Fibroblast of skin of abdomen (primary cell): ENCODE data around the gene CPT1A.

Experiments
- DNase-seq: peaks from one replicate; pipeline ENCODE4 v3.0.0-alpha.2; 2013

CPT1A gene

GRCh38 chr11:68753300-68753699, 88.4 kb downstream of the CPT1A start:
- DNase-seq = no peak

GRCh38 chr11:68751331-68751856, 90.3 kb downstream of the CPT1A start, which contains the start of gene TESMIN:
TSS of gene TESMIN (minus strand) at chr11:68751520. CDS start at chr11:68750660, 860 bp downstream.
- peak; percentile 69 for DNase-seq

DNA sequence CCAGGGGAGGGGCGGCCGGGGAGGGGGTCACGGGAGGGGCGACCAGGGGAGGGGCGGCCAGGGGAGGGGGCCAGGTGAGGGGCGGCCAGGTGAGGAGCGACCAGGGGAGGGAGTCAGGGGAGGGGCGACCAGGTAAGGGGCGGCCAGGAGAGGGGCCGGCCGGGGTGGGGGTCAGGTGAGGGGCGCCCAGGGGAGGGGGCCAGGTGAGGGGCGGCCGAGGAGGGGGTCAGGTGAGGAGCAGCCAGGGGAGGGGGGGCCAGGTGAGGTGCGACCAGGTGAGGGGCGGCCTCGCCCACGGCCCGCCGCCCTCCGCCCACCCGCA, 90.8 kb downstream of the CPT1A start:
- no peak for DNase-seq

DNA sequence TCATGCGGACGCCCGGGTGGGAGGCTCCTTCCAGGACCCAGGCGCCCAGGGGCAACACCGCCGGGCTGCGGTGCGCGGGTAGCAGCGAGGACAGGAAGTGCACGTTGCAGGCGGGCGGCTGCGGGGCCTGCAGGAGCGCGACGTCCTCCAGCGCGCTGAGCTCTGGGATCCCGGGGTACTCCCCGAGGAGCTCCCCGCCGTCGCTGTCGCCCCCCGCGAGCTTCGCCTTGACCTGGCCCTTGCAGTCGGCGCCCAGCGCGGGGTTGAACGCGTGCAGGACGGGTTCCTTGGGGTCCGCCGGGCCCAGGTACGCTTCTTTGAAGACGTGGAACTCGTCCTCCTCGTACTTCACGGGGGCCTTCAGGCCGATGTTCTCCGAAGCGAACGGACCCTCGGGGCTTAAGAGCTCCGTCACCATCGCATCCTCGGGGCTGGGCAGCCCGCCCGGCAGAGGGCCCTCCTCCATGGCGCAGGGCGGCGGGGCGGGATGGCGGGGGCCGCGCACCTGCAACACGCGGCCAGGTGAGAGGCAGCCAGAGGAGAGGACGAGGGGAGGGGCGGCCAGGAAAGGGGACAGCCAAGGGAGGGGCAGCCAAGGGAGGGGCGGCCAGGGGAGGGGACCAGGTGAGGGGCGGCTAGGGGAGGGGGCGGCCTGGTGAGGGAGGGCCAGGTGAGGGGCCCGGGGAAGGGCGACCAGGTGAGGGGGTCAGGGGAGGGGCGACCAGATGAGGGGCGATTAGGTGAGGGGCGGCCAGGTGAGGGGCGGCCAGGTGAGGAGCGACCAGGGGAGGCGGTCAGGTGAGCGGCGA, 91.3 kb downstream of the CPT1A start:
- DNase-seq = no peak

DNA sequence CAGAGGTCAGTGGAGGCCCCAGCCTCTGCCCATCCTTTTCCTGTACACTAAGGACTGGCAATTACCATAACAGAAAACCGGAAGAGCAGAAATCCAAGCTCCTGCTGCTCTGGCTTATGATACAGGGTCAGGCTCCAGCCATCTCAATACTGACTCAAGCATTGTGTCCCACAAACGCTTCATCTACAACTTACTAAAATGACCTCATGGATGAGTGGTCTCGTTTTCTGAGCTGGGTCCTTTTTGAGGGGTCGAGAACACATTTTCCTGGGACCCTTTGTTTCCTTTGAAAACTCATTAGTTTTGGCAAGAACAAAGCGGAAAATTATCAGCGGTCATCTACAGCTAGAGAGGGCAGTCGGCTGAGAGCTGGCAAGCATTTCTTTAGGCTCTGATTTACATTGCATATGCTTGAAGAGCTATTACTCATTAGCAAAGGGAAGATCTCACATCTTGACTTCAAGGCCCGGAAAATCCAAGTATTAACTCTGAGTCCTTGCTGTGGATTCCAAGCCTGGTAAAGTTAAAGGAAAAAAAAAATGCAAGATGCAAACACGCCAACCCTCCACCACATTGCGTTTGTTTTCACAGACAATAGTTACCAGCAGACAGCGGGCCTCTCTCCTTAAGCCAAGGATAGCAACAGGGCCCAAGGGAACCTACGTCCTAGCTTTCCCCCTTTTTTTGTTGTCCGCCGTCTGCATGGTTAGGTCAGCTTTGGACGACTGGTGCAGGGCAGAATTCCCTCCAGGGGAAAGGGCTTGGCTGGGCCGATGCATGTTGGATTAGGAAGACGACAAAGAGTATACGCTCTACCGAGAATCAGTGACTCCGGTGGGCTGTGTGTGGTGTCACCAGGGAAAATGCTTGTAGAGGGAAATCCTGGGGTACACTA, 92.2 kb downstream of the CPT1A start:
- DNase-seq = peak; percentile 21

GRCh38 chr11:68748061-68748460, 93.7 kb downstream of the CPT1A start:
- no peak for DNase-seq

- no peak for DNase-seq
Measured at GRCh38 chr11:68743539-68743938, 98.2 kb downstream of the CPT1A start.

GRCh38 chr11:68741463-68741862, 100.3 kb downstream of the CPT1A start:
- DNase-seq = peak; percentile 51

- no peak for DNase-seq
Measured at GRCh38 chr11:68735646-68736045, 106.1 kb downstream of the CPT1A start.

GRCh38 chr11:68735125-68735524, 106.6 kb downstream of the CPT1A start:
- DNase-seq = no peak

DNA sequence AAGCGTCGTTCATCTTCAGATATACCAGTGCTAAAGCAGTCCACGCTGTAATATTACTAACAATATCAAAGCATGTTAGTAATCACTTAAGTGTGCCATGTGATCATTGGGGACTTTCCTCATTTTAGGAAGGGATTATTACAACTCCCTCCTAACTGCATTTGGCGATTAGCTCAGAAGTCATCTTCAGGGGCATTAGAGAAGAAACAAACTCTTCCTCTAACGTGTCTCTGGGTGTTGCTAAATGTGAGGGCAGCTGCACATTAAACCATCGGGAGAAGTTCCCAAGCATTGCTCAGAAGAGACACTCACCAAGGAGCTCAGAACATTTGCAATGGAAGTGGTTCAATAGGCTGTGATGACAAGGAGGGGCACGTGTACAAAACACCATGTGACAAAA, 107.6 kb downstream of the CPT1A start:
- no peak for DNase-seq

GRCh38 chr11:68727783-68728182, 113.9 kb downstream of the CPT1A start:
- DNase-seq = no peak

- no peak for DNase-seq
Measured at GRCh38 chr11:68724293-68724692, 117.4 kb downstream of the CPT1A start.

DNA sequence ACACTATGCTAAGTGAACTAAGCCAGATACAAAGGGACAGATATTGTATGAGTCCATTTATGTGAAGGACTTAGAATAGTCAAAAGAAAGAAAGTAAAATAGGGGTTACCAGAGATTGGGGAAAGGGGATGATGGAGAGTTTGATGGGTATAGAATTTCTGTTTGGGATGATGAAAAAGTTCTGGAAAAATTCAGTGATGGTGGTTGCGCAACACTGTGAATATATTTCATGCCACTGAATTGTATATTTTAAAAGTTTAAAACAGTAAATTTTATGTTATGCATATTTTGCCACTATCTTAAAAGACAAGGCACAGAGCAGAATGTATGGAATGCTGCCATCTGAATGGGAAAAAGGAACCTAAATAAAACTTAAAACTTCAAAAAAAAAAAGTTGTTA, 119.6 kb downstream of the CPT1A start:
- no peak for DNase-seq

DNA sequence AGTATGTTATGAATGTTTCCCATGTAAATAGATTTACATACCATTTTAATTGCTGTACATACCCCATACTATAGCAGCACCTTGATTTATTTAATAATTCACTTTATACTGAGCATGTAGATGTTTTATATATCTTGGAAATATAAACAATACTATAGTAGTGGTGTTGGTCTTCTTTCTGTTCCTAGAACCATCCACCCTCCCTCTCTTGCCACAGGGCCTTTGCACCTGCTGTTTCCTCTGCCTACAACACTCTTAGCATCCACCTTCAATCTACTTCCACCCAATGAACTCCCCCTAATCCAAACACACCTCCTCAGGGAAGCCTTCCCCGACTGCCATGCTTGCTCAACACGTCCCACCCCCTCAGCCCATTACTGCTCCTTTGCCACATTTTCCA, 120.6 kb downstream of the CPT1A start:
- DNase-seq = no peak

DNA sequence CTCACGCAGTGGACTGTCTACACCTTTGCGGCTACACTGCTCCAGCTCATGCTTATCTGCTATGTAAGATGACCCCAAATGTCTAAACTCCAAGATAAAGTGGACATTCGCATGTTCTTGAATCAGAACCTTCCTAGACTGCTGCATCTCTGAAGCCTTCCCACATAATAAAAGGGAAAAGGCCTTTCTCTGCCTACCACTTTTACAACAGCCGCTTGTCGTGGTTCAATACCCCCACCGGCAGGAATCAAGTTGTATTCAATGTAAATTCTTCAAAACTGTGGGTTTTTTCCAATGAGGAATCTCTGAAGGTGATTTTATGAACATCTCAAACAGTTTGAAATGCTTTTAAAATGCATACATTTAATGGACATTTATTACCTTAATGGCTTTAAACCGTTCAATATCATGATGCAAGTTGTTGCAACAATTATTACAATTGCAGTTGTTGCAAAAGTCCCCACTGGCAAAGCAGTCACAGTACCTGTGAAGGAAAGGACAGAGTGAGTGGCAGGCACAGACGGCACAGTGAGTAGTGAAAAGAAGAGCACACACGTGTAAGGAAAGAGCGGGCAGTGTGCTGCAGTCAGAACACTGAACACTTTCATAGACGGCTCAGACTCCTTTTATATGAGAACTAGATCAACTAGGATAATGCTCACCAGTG, 126.1 kb downstream of the CPT1A start:
- DNase-seq = no peak

GRCh38 chr11:68714060-68714856, 127.5 kb downstream of the CPT1A start:
- DNase-seq = no peak

GRCh38 chr11:68711114-68711513, 130.6 kb downstream of the CPT1A start:
- no peak for DNase-seq

- DNase-seq = no peak
Measured at GRCh38 chr11:68710409-68710808, 131.3 kb downstream of the CPT1A start.

- no peak for DNase-seq
Measured at GRCh38 chr11:68709062-68709461, 132.7 kb downstream of the CPT1A start.

GRCh38 chr11:68707527-68707926, 134.2 kb downstream of the CPT1A start:
- DNase-seq = no peak

DNA sequence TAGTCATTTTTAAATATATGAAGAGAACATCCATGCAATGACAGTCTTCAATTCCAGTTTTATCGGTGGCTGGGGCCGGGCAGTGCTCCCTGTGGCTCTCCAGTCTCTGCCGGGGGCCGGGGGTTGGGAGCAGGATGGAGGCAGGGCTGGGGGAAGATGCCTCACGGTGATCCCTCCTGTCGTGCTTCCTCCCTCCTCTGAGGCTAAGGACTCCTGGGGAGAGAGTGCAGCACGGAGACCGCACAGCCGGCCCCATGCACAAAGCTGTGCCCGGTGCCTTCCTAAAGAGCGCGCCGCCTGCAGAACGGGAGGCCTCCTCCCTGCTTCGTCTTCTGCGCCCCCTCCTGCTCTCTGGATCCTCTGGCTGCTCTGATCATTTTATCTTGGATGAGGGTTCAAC, 136.8 kb downstream of the CPT1A start:
- no peak for DNase-seq
